COLO668 (cell line): ENCODE data around the gene SRL.
"Not testable (repeated sequence)": the region's sequence is repeated elsewhere in the genome, so short reads cannot be mapped to it uniquely, and the experiment has no call there.

Experiments used
- DNase-seq: peaks from one replicate; lab custom pipeline; 2025; ENCODE audit not compliant: unreplicated experiment; lab: John Stamatoyannopoulos, UW

The SRL gene

GRCh38 chr16:4261557-4262172 lies 19.8 kb upstream of the SRL start:
- DNase-seq = peak; percentile 38

- DNase-seq = peak; percentile 97
Measured at GRCh38 chr16:4260360-4260759, 18.5 kb upstream of the SRL start.

- no peak for DNase-seq
Measured at GRCh38 chr16:4257646-4258556, 16.0 kb upstream of the SRL start.

GRCh38 chr16:4253394-4254150 lies 11.7 kb upstream of the SRL start:
- DNase-seq = peak; percentile 99

- not testable (repeated sequence) for DNase-seq
Measured at GRCh38 chr16:4253012-4253393, 11.1 kb upstream of the SRL start.

GRCh38 chr16:4249530-4250308 lies 7.8 kb upstream of the SRL start:
- DNase-seq = no peak

- DNase-seq = no peak
Measured at GRCh38 chr16:4247460-4247784, 5.5 kb upstream of the SRL start.

- no peak for DNase-seq
Measured at GRCh38 chr16:4246777-4247459, 5.0 kb upstream of the SRL start.

GRCh38 chr16:4245077-4245791 lies 3.4 kb upstream of the SRL start:
- peak; percentile 22 for DNase-seq

- no peak for DNase-seq
Measured at GRCh38 chr16:4244254-4245076, 2.6 kb upstream of the SRL start.

- DNase-seq = no peak
Measured at GRCh38 chr16:4241258-4241927, 487 bp downstream of the SRL start.

- DNase-seq = no peak
Measured at GRCh38 chr16:4240624-4241023, 1.3 kb downstream of the SRL start.

- no peak for DNase-seq
Measured at GRCh38 chr16:4239682-4240175, 2.2 kb downstream of the SRL start.

- DNase-seq = no peak
Measured at GRCh38 chr16:4239020-4239419, 2.9 kb downstream of the SRL start.

- DNase-seq = peak; percentile 10
Measured at GRCh38 chr16:4233431-4233830, 8.4 kb downstream of the SRL start.

GRCh38 chr16:4232541-4233386 lies 9.1 kb downstream of the SRL start:
- DNase-seq = peak; percentile 12

- no peak for DNase-seq
Measured at GRCh38 chr16:4231886-4232285, 10.0 kb downstream of the SRL start.
